ENCODE results near the gene TCF20. TPM values are rescaled to one million over a fixed set of nuclear protein-coding genes. Genes with fewer than 3 reads are reported as not detected.

The TCF20 gene
- total RNA-seq (2012; rRNA removed), result 17.3 and 21.5 TPM in 2 replicates

DNA sequence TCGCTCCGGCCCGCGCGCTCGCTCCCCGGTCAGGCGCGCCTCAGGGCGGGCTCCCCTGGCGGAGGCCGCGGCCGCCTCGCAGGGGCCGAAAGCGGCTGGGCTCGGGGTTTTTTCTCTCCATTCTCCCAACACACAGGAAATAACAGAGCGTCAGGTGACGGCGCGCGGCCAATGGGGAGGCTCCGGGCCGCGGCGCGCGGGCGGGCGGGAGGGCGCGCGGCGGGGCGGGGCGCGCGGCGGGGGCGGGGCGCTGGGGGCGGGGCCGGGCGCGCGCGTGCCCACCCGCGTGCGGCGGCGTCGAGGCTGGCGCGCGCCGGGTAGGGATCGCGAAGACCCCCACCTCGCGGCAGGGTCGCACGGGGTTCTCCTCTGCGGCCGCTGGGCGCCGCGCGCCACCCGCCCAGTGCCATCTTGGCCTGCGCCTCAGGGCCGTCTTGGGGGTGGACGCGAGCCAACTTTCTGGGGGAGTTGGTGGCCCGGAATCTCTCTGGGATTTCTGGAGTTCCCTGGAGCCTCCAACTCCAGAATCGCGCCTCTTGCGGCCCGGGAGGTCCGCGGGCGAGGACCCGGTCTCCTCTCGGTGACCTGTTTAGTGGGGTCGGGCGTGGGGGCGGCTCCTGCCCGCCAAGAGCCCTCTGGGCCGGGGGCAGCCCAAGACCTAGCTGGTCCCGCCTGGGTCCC is at the start of gene TCF20:
TCF20 (minus strand) TSS at position 144 of the 681 bp plus-strand sequence. CDS start 55,348 bp downstream, outside the sequence.
- Histone ChIP-seq H3K4me2 (ENCODE audit: low read length) (peak within 1 kb of the TSS; percentile 89), H3K4me1 (ENCODE audit: control insufficient read depth, insufficient read depth, low read length) (peaks cover 13% of the 10 kb centered on the region), H3K9ac (ENCODE audit: low read depth, low read length) (peak within 1 kb of the TSS; percentile 91)

GRCh38 chr22:42319386-42319785 is 48.9 kb upstream of the TCF20 start:
- H3K9ac ChIP-seq (ENCODE audit: low read depth, low read length), result no peak overlapping the region
- H3K4me3 ChIP-seq (ENCODE audit: low read length), result no peak overlapping the region
- H3K9me3 ChIP-seq (replicated peaks; ENCODE audit: low read length), result no peaks in the 10 kb centered on the region
- H3K27me3 ChIP-seq (ENCODE audit: control insufficient read depth, insufficient read depth, low read length), result peaks cover 59% of the 10 kb centered on the region
- no peaks in the 10 kb centered on the region for H3K36me3 ChIP-seq (ENCODE audit: insufficient read depth, low read length)
- no peak overlapping the region for H3K4me2 ChIP-seq (ENCODE audit: low read length)
- H3K4me1 ChIP-seq (ENCODE audit: control insufficient read depth, insufficient read depth, low read length), result no peaks in the 10 kb centered on the region

More for the DNA sequence above, at the start of gene TCF20:
- Histone ChIP-seq H3K4me3 (ENCODE audit: low read length) (peak within 1 kb of the TSS; percentile 99), H3K27me3 (ENCODE audit: control insufficient read depth, insufficient read depth, low read length) (peaks cover 17% of the 10 kb centered on the region), H3K36me3 (ENCODE audit: insufficient read depth, low read length) (no peaks in the 10 kb centered on the region), H3K9me3 (replicated peaks; ENCODE audit: low read length) (no peaks in the 10 kb centered on the region)

DNA sequence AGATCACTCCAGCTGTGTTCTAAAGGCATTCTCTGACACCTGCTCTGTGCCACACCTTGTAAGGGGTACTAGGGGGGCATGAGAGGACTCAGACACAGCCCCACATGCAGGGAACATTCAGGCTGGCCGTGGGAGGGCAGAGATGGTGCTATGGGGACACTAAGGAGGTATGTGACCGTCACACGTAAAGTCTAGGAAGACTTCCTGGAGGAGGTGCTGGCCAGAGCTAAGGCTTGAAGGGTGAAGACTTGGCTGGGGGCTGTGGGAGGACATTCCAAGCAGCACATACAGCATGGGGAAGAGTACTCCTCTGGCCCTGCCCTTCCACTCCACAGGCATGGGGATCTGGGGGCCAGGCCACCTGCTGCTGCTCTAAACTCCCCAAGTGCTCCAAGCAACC is 48.5 kb upstream of the TCF20 start:
- no peak overlapping the region for H3K4me3 ChIP-seq (ENCODE audit: low read length)
- peaks cover 64% of the 10 kb centered on the region for H3K27me3 ChIP-seq (ENCODE audit: control insufficient read depth, insufficient read depth, low read length)
- no peak overlapping the region for H3K9ac ChIP-seq (ENCODE audit: low read depth, low read length)
- H3K4me2 ChIP-seq (ENCODE audit: low read length), result no peak overlapping the region
- no peaks in the 10 kb centered on the region for H3K9me3 ChIP-seq (replicated peaks; ENCODE audit: low read length)
- H3K4me1 ChIP-seq (ENCODE audit: control insufficient read depth, insufficient read depth, low read length), result no peaks in the 10 kb centered on the region
- H3K36me3 ChIP-seq (ENCODE audit: insufficient read depth, low read length), result no peaks in the 10 kb centered on the region

DNA sequence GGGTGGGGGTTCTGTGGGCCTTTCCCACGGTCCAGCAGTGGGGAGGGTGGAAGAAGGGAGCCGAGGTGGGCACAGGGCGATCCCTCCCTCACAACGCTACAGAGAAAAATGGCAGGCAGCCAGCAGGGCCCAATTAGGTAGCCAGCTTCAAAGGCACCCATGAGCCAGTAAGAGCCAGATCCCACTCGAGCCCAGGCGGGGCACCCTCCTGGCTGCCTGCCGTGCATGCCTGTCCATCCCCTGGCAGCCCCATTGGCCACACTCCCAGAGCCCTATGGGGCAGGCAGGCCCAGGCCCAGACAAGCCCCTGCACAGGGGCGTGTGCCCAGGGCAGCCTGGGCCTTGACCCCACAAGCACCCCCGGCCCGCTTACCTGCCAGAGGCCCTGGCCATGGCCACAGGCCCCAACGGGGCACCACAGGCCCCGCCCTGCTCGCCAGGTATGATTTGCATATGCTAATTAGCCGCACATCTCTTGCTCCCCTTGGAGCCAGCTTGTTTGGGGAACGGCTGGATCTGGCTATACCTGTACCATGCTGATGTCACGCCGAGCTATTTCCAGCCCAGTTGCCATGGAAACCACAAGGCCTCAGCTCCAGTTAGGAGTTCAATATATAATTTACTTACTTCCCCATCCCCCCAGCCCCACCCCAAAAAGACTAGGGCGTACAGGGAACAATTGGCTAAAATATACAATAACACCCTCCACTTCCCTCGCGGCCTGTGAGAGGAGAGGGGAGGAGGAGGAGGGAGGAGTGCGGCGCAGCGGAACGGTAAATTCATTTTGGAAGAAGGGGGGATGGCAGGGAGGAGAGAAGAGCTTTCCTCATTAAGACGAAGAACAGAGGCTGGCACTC is 47.5 kb upstream of the TCF20 start:
- Histone ChIP-seq H3K36me3 (ENCODE audit: insufficient read depth, low read length) (no peaks in the 10 kb centered on the region), H3K9me3 (replicated peaks; ENCODE audit: low read length) (no peaks in the 10 kb centered on the region), H3K4me1 (ENCODE audit: control insufficient read depth, insufficient read depth, low read length) (no peaks in the 10 kb centered on the region), H3K4me3 (ENCODE audit: low read length) (no peak overlapping the region), H3K9ac (ENCODE audit: low read depth, low read length) (no peak overlapping the region), H3K4me2 (ENCODE audit: low read length) (no peak overlapping the region), H3K27me3 (ENCODE audit: control insufficient read depth, insufficient read depth, low read length) (peaks cover 74% of the 10 kb centered on the region)

DNA sequence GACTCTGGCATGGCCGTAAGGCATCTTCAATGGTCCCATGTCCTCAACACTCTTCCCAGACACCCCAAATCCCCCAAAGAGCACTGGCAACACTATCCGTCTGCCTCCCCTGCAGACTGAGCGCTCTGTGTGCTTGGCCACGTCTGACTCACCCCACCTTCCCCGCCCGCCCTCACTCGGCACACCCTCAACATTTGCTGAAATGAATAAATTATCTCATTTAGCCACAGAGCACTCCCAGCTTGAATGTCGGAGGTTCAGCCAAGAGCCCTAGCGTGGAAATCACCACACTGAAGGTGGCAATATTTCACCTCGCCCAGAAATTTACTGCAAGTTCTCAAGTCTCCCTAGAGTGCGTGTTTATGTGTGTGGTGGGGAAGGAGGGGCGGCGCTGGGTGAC is 46.6 kb upstream of the TCF20 start:
- no peaks in the 10 kb centered on the region for H3K4me1 ChIP-seq (ENCODE audit: control insufficient read depth, insufficient read depth, low read length)
- no peaks in the 10 kb centered on the region for H3K9me3 ChIP-seq (replicated peaks; ENCODE audit: low read length)
- no peak overlapping the region for H3K4me2 ChIP-seq (ENCODE audit: low read length)
- no peak overlapping the region for H3K9ac ChIP-seq (ENCODE audit: low read depth, low read length)
- no peaks in the 10 kb centered on the region for H3K36me3 ChIP-seq (ENCODE audit: insufficient read depth, low read length)
- no peak overlapping the region for H3K4me3 ChIP-seq (ENCODE audit: low read length)
- H3K27me3 ChIP-seq (ENCODE audit: control insufficient read depth, insufficient read depth, low read length), result peaks cover 78% of the 10 kb centered on the region

DNA sequence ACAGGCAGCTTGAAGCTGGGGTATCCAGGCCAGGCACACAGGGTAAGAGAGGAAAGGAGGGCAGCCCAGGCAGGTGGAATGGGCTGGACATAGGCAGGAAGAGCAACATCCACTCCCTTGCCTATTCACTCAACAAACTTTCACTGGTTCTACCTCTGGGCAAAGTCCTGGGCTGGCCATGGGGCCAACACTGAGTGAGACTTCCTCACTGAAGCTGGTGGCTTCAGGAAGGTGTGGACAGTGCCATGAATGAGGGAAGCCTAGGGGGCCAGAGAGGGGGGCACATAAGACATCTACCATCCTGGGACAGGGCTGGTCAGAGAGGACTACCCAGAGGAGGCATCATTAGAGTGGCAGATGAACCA is 44.9 kb upstream of the TCF20 start:
- Histone ChIP-seq H3K4me1 (ENCODE audit: control insufficient read depth, insufficient read depth, low read length) (no peaks in the 10 kb centered on the region), H3K36me3 (ENCODE audit: insufficient read depth, low read length) (no peaks in the 10 kb centered on the region), H3K4me2 (ENCODE audit: low read length) (no peak overlapping the region), H3K4me3 (ENCODE audit: low read length) (no peak overlapping the region), H3K9ac (ENCODE audit: low read depth, low read length) (no peak overlapping the region), H3K27me3 (ENCODE audit: control insufficient read depth, insufficient read depth, low read length) (peaks cover 86% of the 10 kb centered on the region), H3K9me3 (replicated peaks; ENCODE audit: low read length) (no peaks in the 10 kb centered on the region)

GRCh38 chr22:42314709-42315391 is 44.4 kb upstream of the TCF20 start:
- Histone ChIP-seq H3K27me3 (ENCODE audit: control insufficient read depth, insufficient read depth, low read length) (peaks cover 85% of the 10 kb centered on the region), H3K4me1 (ENCODE audit: control insufficient read depth, insufficient read depth, low read length) (no peaks in the 10 kb centered on the region), H3K4me3 (ENCODE audit: low read length) (no peak overlapping the region), H3K4me2 (ENCODE audit: low read length) (no peak overlapping the region), H3K9me3 (replicated peaks; ENCODE audit: low read length) (no peaks in the 10 kb centered on the region), H3K36me3 (ENCODE audit: insufficient read depth, low read length) (no peaks in the 10 kb centered on the region), H3K9ac (ENCODE audit: low read depth, low read length) (no peak overlapping the region)

GRCh38 chr22:42313804-42314581 is 43.5 kb upstream of the TCF20 start:
- Histone ChIP-seq H3K4me2 (ENCODE audit: low read length) (no peak overlapping the region), H3K9me3 (replicated peaks; ENCODE audit: low read length) (no peaks in the 10 kb centered on the region), H3K36me3 (ENCODE audit: insufficient read depth, low read length) (no peaks in the 10 kb centered on the region), H3K4me1 (ENCODE audit: control insufficient read depth, insufficient read depth, low read length) (no peaks in the 10 kb centered on the region), H3K4me3 (ENCODE audit: low read length) (no peak overlapping the region), H3K9ac (ENCODE audit: low read depth, low read length) (no peak overlapping the region), H3K27me3 (ENCODE audit: control insufficient read depth, insufficient read depth, low read length) (peaks cover 84% of the 10 kb centered on the region)

DNA sequence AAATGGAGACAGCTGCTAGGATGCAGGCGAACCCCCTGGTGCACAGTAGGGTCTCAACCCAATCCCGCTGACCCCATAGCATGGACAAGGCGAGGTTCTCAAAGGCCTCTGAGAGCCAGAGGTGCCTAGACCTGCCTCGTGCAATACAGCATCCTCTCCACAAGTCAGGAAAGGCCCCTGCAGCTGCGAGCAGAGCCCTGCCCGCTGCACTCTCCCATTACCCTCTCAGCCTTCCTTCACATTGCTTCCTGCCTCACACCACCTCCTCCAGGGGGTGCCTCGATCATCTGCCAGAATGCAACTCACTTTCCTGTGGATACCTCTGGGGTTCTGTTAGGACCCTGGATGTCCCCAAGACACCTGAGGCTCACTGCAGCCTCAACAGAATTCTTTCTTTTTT is 42.8 kb upstream of the TCF20 start:
- no peak overlapping the region for H3K4me3 ChIP-seq (ENCODE audit: low read length)
- H3K36me3 ChIP-seq (ENCODE audit: insufficient read depth, low read length), result no peaks in the 10 kb centered on the region
- peaks cover 83% of the 10 kb centered on the region for H3K27me3 ChIP-seq (ENCODE audit: control insufficient read depth, insufficient read depth, low read length)
- no peak overlapping the region for H3K9ac ChIP-seq (ENCODE audit: low read depth, low read length)
- no peaks in the 10 kb centered on the region for H3K4me1 ChIP-seq (ENCODE audit: control insufficient read depth, insufficient read depth, low read length)
- no peak overlapping the region for H3K4me2 ChIP-seq (ENCODE audit: low read length)
- no peaks in the 10 kb centered on the region for H3K9me3 ChIP-seq (replicated peaks; ENCODE audit: low read length)

- peaks cover 85% of the 10 kb centered on the region for H3K27me3 ChIP-seq (ENCODE audit: control insufficient read depth, insufficient read depth, low read length)
- no peaks in the 10 kb centered on the region for H3K4me1 ChIP-seq (ENCODE audit: control insufficient read depth, insufficient read depth, low read length)
Observed at GRCh38 chr22:42310291-42311015, 40.0 kb upstream of the TCF20 start.

More at GRCh38 chr22:42310291-42311015, 40.0 kb upstream of the TCF20 start:
- Histone ChIP-seq H3K9me3 (replicated peaks; ENCODE audit: low read length) (no peaks in the 10 kb centered on the region), H3K9ac (ENCODE audit: low read depth, low read length) (no peak overlapping the region), H3K36me3 (ENCODE audit: insufficient read depth, low read length) (no peaks in the 10 kb centered on the region), H3K4me2 (ENCODE audit: low read length) (no peak overlapping the region), H3K4me3 (ENCODE audit: low read length) (no peak overlapping the region)
